Measurements from ENCODE around the gene MANSC4. TPM values are rescaled to one million over a fixed set of nuclear protein-coding genes. Genes with fewer than 3 reads are reported as not detected.

The MANSC4 gene
- total and polyA plus RNA-seq, 10 of the 15 experiments (the other 5 are each of a cell fraction or from before 2014, with no cell fraction given) = 0.18 to 0.21 (median 0.19) TPM; not detected in 7

DNA sequence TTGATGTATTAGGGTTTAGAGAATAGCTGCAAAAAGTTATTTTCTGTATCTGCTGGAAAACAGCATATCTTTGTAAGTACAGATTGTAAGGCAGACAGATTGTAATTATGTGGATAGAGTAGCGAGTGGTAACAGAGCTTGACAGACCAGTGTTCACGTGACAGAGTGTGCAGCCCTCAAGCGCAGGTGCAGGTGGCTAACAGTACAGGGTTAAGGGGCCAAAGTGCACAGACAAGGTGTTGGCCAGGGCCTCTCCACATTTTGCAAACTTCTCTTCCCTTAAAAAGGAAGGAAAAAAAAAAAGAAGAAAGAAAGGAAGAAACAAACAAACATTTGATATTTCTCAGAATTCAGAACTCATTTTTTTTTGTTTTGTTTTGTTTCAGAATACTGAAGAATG lies 25.2 kb downstream of the MANSC4 start:
- ChIA-PET CTCF (interaction anchor here (0.7 to 1.1 kb wide), 2 partner anchors 67 to 193 kb away, joined by 3 to 6 read pairs; no protein-coding TSS in a partner anchor), SMC1A (ENCODE audit: uncharacterized antibody, unreplicated experiment) (interaction anchor here (0.6 to 0.7 kb wide), 2 partner anchors 20 to 222 kb away, joined by 3 read pairs; no protein-coding TSS in a partner anchor), POLR2A (no interaction called here), RAD21 (ENCODE audit: unreplicated experiment) (no interaction called here)
- Histone ChIP-seq H2AFZ (ENCODE audit: control insufficient read depth, low read depth, low read length) (no peak overlapping the region), H3K4me1 (ENCODE audit: control insufficient read depth, insufficient read depth, low read length) (no peaks in the 10 kb centered on the region), H3K9me3 (replicated peaks; ENCODE audit: control insufficient read depth, insufficient read depth, low read length) (no peaks in the 10 kb centered on the region), H3K4me3 (no peak overlapping the region), H3K79me2 (ENCODE audit: control insufficient read depth, insufficient read depth, low read length) (no peaks in the 10 kb centered on the region), H3K27me3 (replicated peaks in 1 of 2; ENCODE audit: control insufficient read depth in 2 of 2, insufficient read depth in 2 of 2, low read length in 1 of 2) (no peaks in the 10 kb centered on the region), H3K36me3 (ENCODE audit: control insufficient read depth in 2 of 2, insufficient read depth in 2 of 2, low read length in 1 of 2) (peaks cover 2 to 9% of the 10 kb centered on the region in 2 experiments), H3K9ac (ENCODE audit: control insufficient read depth, insufficient read depth, low read length) (no peak overlapping the region), H4K20me1 (ENCODE audit: control insufficient read depth, insufficient read depth) (no peaks in the 10 kb centered on the region), H3K27ac (ENCODE audit: control insufficient read depth, insufficient read depth) (no peak overlapping the region), H3K4me2 (ENCODE audit: control insufficient read depth, insufficient read depth) (no peak overlapping the region)
- ATAC-seq (no peak), DNase-seq (ENCODE audit: low read depth, low spot score) (no peak), FAIRE-seq (no peak)
- intact Hi-C loops (cut with micrococcal nuclease; ENCODE audit: unreplicated experiment) = loop anchor here (10.0 kb wide), 1 partner anchor 1110 kb away; no protein-coding TSS in a partner anchor
- 100% methylated on average over 3 of the region's 3 CpGs for WGBS (ENCODE audit: insufficient coverage, insufficient replicate concordance, low lambda C conversion rate, missing lambda C conversion rate)
- no TSS peak for BruUV-seq (replicated peaks)
- in situ Hi-C loops (cut with MboI) = no loop called here
- TF ChIP-seq MTA2 (IDR thresholded peaks at IDR 0.05; ENCODE audit: low read depth) = no peak
- TF ChIP-seq, protein P1, sequence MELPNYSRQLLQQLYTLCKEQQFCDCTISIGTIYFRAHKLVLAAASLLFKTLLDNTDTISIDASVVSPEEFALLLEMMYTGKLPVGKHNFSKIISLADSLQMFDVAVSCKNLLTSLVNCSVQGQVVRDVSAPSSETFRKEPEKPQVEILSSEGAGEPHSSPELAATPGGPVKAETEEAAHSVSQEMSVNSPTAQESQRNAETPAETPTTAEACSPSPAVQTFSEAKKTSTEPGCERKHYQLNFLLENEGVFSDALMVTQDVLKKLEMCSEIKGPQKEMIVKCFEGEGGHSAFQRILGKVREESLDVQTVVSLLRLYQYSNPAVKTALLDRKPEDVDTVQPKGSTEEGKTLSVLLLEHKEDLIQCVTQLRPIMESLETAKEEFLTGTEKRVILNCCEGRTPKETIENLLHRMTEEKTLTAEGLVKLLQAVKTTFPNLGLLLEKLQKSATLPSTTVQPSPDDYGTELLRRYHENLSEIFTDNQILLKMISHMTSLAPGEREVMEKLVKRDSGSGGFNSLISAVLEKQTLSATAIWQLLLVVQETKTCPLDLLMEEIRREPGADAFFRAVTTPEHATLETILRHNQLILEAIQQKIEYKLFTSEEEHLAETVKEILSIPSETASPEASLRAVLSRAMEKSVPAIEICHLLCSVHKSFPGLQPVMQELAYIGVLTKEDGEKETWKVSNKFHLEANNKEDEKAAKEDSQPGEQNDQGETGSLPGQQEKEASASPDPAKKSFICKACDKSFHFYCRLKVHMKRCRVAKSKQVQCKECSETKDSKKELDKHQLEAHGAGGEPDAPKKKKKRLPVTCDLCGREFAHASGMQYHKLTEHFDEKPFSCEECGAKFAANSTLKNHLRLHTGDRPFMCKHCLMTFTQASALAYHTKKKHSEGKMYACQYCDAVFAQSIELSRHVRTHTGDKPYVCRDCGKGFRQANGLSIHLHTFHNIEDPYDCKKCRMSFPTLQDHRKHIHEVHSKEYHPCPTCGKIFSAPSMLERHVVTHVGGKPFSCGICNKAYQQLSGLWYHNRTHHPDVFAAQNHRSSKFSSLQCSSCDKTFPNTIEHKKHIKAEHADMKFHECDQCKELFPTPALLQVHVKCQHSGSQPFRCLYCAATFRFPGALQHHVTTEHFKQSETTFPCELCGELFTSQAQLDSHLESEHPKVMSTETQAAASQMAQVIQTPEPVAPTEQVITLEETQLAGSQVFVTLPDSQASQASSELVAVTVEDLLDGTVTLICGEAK (IDR thresholded peaks at IDR 0.05; ENCODE audit: borderline replicate concordance) = no peak
- no peak for TF ChIP-seq PKNOX1 (IDR thresholded peaks at IDR 0.05)
- TF ChIP-seq REST (IDR thresholded peaks at IDR 0.05; ENCODE audit: low read depth, low read length) = no peak
- no peak for TF ChIP-seq EP300 (IDR thresholded peaks at IDR 0.05; ENCODE audit: borderline replicate concordance in 1 of 2, control insufficient read depth in 1 of 2, low read depth in 2 of 2, low read length in 2 of 2)
- no peak for TF ChIP-seq SKIL (IDR thresholded peaks at IDR 0.05; ENCODE audit: low read depth, poor library complexity, severe bottlenecking)
- no peak for TF ChIP-seq FOS (IDR thresholded peaks at IDR 0.05; ENCODE audit: borderline replicate concordance, extremely low read depth, insufficient read length)
- no peak for TF ChIP-seq CBFB (IDR thresholded peaks at IDR 0.05; ENCODE audit: low read depth)
- TF ChIP-seq ZNF384 (IDR thresholded peaks at IDR 0.05; ENCODE audit: borderline replicate concordance, low read depth, low read length) = no peak
- no peak for TF ChIP-seq BRCA1 (IDR thresholded peaks at IDR 0.05; ENCODE audit: low read depth, low read length)
- no peak for TF ChIP-seq TBL1XR1 (IDR thresholded peaks at IDR 0.05; ENCODE audit: low read depth, low read length)
- no peak for TF ChIP-seq EED (IDR thresholded peaks at IDR 0.05; ENCODE audit: low read depth)
- TF ChIP-seq MTA3 (IDR thresholded peaks at IDR 0.05; ENCODE audit: borderline replicate concordance, low read length) = no peak

Measured in GM12878 (cell line).